HepG2 (cell line): ENCODE measurements around the gene NKD1. TPM values are rescaled to one million over a fixed set of nuclear protein-coding genes. Genes with fewer than 3 reads are reported as not detected.

Source experiments
- ATAD3A ChIP-seq: sonication (generic); formaldehyde crosslinking; IDR thresholded peaks from 2 replicates; pipeline ENCODE4 v1.4.0; 2020; ENCODE audit warnings: missing genetic modification reagents
- FLYWCH1 ChIP-seq: sonication (generic); formaldehyde crosslinking; IDR thresholded peaks from 2 replicates; pipeline ENCODE4 v1.8.1; 2023; ENCODE audit warnings: mild to moderate bottlenecking, missing genetic modification reagents
- HDAC2 ChIP-seq: sonication (generic); formaldehyde crosslinking; IDR thresholded peaks from 2 replicates; pipeline ENCODE4 v1.4.0; 2020; ENCODE audit warnings: missing genetic modification reagents
- HNRNPK ChIP-seq: fragments of 200-400 bp; formaldehyde crosslinking; IDR thresholded peaks from 2 replicates; pipeline ENCODE4 v1.6.1; 2018; ENCODE audit warnings: low read length, low read depth, moderate library complexity, mild to moderate bottlenecking; ENCODE audit not compliant: poor library complexity, severe bottlenecking
- KLF13 ChIP-seq: sonication (generic); formaldehyde crosslinking; IDR thresholded peaks from 2 replicates; pipeline ENCODE4 v1.4.0; 2020; ENCODE audit warnings: mild to moderate bottlenecking, missing genetic modification reagents
- MLLT10 ChIP-seq: sonication (generic); formaldehyde crosslinking; IDR thresholded peaks from 2 replicates; pipeline ENCODE4 v1.4.0; 2020; ENCODE audit warnings: missing genetic modification reagents
- MYNN ChIP-seq: sonication (generic); formaldehyde crosslinking; IDR thresholded peaks from 2 replicates; pipeline ENCODE4 v1.4.0; 2020; ENCODE audit warnings: mild to moderate bottlenecking, low read depth, missing genetic modification reagents
- MYPOP ChIP-seq: sonication (generic); formaldehyde crosslinking; IDR thresholded peaks from 2 replicates; pipeline ENCODE4 v1.8.1; 2023; ENCODE audit warnings: mild to moderate bottlenecking, moderate library complexity, missing genetic modification reagents
- NFIC ChIP-seq: IDR thresholded peaks from 2 replicates; pipeline ENCODE4 v1.6.1; 2012; ENCODE audit warnings: mild to moderate bottlenecking, low read length, inconsistent platforms
- POLR2AphosphoS2 ChIP-seq: IDR thresholded peaks from 2 replicates; pipeline ENCODE4 v1.6.1; 2011; ENCODE audit warnings: low read depth, low read length, improper control_type of control experiment
- SAFB2 ChIP-seq: sonication (generic); formaldehyde crosslinking; IDR thresholded peaks from 2 replicates; pipeline ENCODE4 v1.5.1; 2020; ENCODE audit warnings: missing genetic modification reagents, low read depth, mild to moderate bottlenecking, borderline replicate concordance
- TBX2 ChIP-seq: sonication (generic); formaldehyde crosslinking; IDR thresholded peaks from 2 replicates; pipeline ENCODE4 v1.5.0; 2020; ENCODE audit warnings: missing genetic modification reagents, mild to moderate bottlenecking, borderline replicate concordance
- U2AF2 ChIP-seq: fragments of 200-400 bp; formaldehyde crosslinking; IDR thresholded peaks from 2 replicates; pipeline ENCODE4 v1.6.1; 2017; ENCODE audit warnings: low read depth, mild to moderate bottlenecking, low read length
- ZBTB3 ChIP-seq: sonication (generic); formaldehyde crosslinking; IDR thresholded peaks from 2 replicates; pipeline ENCODE4 v1.4.0; 2020; ENCODE audit warnings: low read depth, mild to moderate bottlenecking, moderate library complexity, missing genetic modification reagents, borderline replicate concordance
- ZBTB40 ChIP-seq, 2 experiments: fragments of 450-650 bp in 1 of 2; sonication (generic) in 1 of 2; formaldehyde crosslinking in 1 of 2; IDR thresholded peaks; 2 replicates each; pipeline versions ENCODE4 v1.6.1 to v1.8.0; 2016 to 2022; ENCODE audit warnings: antibody characterized with exemption in 1 of 2, mild to moderate bottlenecking in 1 of 2, missing genetic modification reagents in 1 of 2
- ZFP36 ChIP-seq: fragments of 150-350 bp; IDR thresholded peaks from 2 replicates; pipeline ENCODE4 v1.6.1; 2018; ENCODE audit warnings: borderline replicate concordance, low read length, low read depth; ENCODE audit not compliant: partially characterized antibody
- ZNF20 ChIP-seq: sonication (generic); formaldehyde crosslinking; IDR thresholded peaks from 2 replicates; pipeline ENCODE4 v1.4.0; 2020; ENCODE audit warnings: mild to moderate bottlenecking, moderate library complexity, missing genetic modification reagents
- ZNF337 ChIP-seq: sonication (generic); formaldehyde crosslinking; IDR thresholded peaks from 2 replicates; pipeline ENCODE4 v1.5.1; 2020; ENCODE audit warnings: missing genetic modification reagents, low read depth, mild to moderate bottlenecking, borderline replicate concordance
- ZNF44 ChIP-seq: sonication (generic); formaldehyde crosslinking; IDR thresholded peaks from 2 replicates; pipeline ENCODE4 v1.5.1; 2020; ENCODE audit warnings: mild to moderate bottlenecking, missing genetic modification reagents
- ZNF737 ChIP-seq: sonication (generic); formaldehyde crosslinking; IDR thresholded peaks from 2 replicates; pipeline ENCODE4 v1.5.0; 2020; ENCODE audit warnings: missing genetic modification reagents, mild to moderate bottlenecking, borderline replicate concordance
- polyA plus RNA-seq, 8 experiments: library from polyadenylated mRNA; depleted of rRNA in 3 of 8; stranded (reverse) in 7 of 8; unstranded in 1 of 8; fragments of >200 nt; fragmentation: Illumina TruSeq in 4 of 8; extraction: Trizol in 4 of 8; gene quantifications; 2 replicates each; pipeline versions ENCODE4 v1.2.1 to v1.2.3, GENCODE V29; 2011 to 2016; ENCODE audit warnings: low read depth in 4 of 8, missing spikeins in 1 of 8, mixed read lengths in 1 of 8; ENCODE audit not compliant: insufficient read depth in 1 of 8
- total RNA-seq, 5 experiments: library from RNA; depleted of rRNA; stranded (reverse); fragments of >200 nt; fragmentation: Illumina TruSeq; extraction: Trizol; gene quantifications; 2 replicates each; pipeline ENCODE4 v1.2.3, GENCODE V29; 2016; ENCODE audit warnings: low read depth in 1 of 5

The NKD1 gene
- total and polyA plus RNA-seq, 2 of the 13 experiments (the other 11 are each of a cell fraction or from before 2014, with no cell fraction given), result 70.4 to 121 TPM

- TF ChIP-seq ZBTB40 (IDR thresholded peaks at IDR 0.05), result no peak
- TF ChIP-seq ZBTB40 (CRISPR knock-in tag; IDR thresholded peaks at IDR 0.05), result no peak
- no peak for TF ChIP-seq ZNF737 (CRISPR knock-in tag)
- TF ChIP-seq ZNF44, result no peak
- TF ChIP-seq ZBTB3 (CRISPR knock-in tag), result no peak
- no peak for TF ChIP-seq ATAD3A (CRISPR knock-in tag)
- TF ChIP-seq NFIC, result peak; percentile 70; the same call in 1 of the 2 replicates
- no peak for TF ChIP-seq U2AF2
- TF ChIP-seq KLF13, result no peak
- TF ChIP-seq ZNF337 (CRISPR knock-in tag), result no peak
- TF ChIP-seq MLLT10, result no peak
- no peak for TF ChIP-seq MYPOP (CRISPR knock-in tag)
- TF ChIP-seq SAFB2, result no peak
- no peak for TF ChIP-seq FLYWCH1 (CRISPR knock-in tag)
- 0 out of 2 replicates have a peak, but pooled peaks have one; percentile 36 for TF ChIP-seq POLR2AphosphoS2
- no peak for TF ChIP-seq ZNF20
- TF ChIP-seq ZFP36, result no peak
- peak; percentile 27; the same call in 1 of the 2 replicates for TF ChIP-seq HDAC2 (CRISPR knock-in tag)
- TF ChIP-seq HNRNPK, result no peak
- no peak for TF ChIP-seq MYNN (CRISPR knock-in tag)
- TF ChIP-seq TBX2 (CRISPR knock-in tag), result peak; percentile 97
These were observed 68.9 kb downstream of the NKD1 start (continued) for GRCh38 chr16:50616883-50617645.
